GM13976 (cell line): Measurements from ENCODE around the gene SUSD4.

Experiments
- DNase-seq: peaks from one replicate; pipeline ENCODE4 v3.0.0; 2012; ENCODE audit warnings: low spot score
- CTCF ChIP-seq: IDR thresholded peaks from 2 replicates; pipeline ENCODE4 v1.5.1; 2012; ENCODE audit warnings: borderline replicate concordance, mild to moderate bottlenecking; ENCODE audit not compliant: insufficient read depth; ENCODE audit errors: extremely low read depth, missing control alignments, control extremely low read depth
- in situ Hi-C: fragments of 300-500 bp; cut with MboI; formaldehyde crosslinking; loops from one replicate; pipeline ENCODE4 v1.12.0; 2022; ENCODE audit warnings: low sequenced_read_pairs, mixed read lengths, inconsistent platforms; ENCODE audit not compliant: unreplicated experiment

Gene SUSD4

GRCh38 chr1:223229756-223230155 lies 134.2 kb downstream of the SUSD4 start:
- no peak for DNase-seq
- TF ChIP-seq CTCF = no peak
- in situ Hi-C loops = no loop called here

- no peak for DNase-seq
- in situ Hi-C loops = no loop called here
- TF ChIP-seq CTCF = no peak
Measured at GRCh38 chr1:223228931-223229528, 134.9 kb downstream of the SUSD4 start.

GRCh38 chr1:223228201-223228600 lies 135.8 kb downstream of the SUSD4 start:
- in situ Hi-C loops = no loop called here
- DNase-seq = no peak
- no peak for TF ChIP-seq CTCF

- TF ChIP-seq CTCF = no peak
- in situ Hi-C loops = no loop called here
- no peak for DNase-seq
Measured at GRCh38 chr1:223227486-223228196, 136.3 kb downstream of the SUSD4 start.

GRCh38 chr1:223227031-223227430 lies 136.9 kb downstream of the SUSD4 start:
- in situ Hi-C loops = no loop called here
- no peak for TF ChIP-seq CTCF
- DNase-seq = no peak

GRCh38 chr1:223226271-223226670 lies 137.7 kb downstream of the SUSD4 start:
- DNase-seq = no peak
- no peak for TF ChIP-seq CTCF
- in situ Hi-C loops = no loop called here
